Keratinocyte (primary cell): ENCODE results near the gene RCAN2. TPM values are rescaled to one million over a fixed set of nuclear protein-coding genes. Genes with fewer than 3 reads are reported as not detected.

Source experiments
- DNase-seq: peaks from one replicate; pipeline ENCODE4 v3.0.0-alpha.2; 2011; ENCODE audit warnings: low read depth, missing footprints, low spot score
- FAIRE-seq: peaks from 2 replicates; lab custom pipeline; 2011; peaks lifted over from hg19 to GRCh38; lab: Jason Lieb, UNC
- H2AFZ ChIP-seq: 2 replicates; pipeline ENCODE4 v1.6.0; 2012; ENCODE audit warnings: low read length, control low read depth, inconsistent platforms; ENCODE audit not compliant: control insufficient read depth
- H3K27ac ChIP-seq: 2 replicates; pipeline ENCODE4 v1.5.1; 2011; ENCODE audit warnings: low read length; ENCODE audit not compliant: control insufficient read depth, insufficient read depth
- H3K27me3 ChIP-seq: 3 replicates; pipeline ENCODE4 v1.6.0; 2011; ENCODE audit warnings: low read length; ENCODE audit not compliant: control insufficient read depth, insufficient read depth; ENCODE audit errors: extremely low read depth
- H3K36me3 ChIP-seq, 2 experiments: 2 replicates in 1 of 2; 3 replicates in 1 of 2; pipeline ENCODE4 v1.5.1; 2011; ENCODE audit warnings: low read length in 2 of 2, mild to moderate bottlenecking in 1 of 2; ENCODE audit not compliant: control insufficient read depth in 2 of 2, insufficient read depth in 2 of 2; ENCODE audit errors: extremely low read depth in 1 of 2
- H3K4me1 ChIP-seq: 3 replicates; pipeline ENCODE4 v1.5.1; 2011; ENCODE audit warnings: low read length; ENCODE audit not compliant: control insufficient read depth, insufficient read depth; ENCODE audit errors: extremely low read depth
- H3K4me2 ChIP-seq: 3 replicates; pipeline ENCODE4 v1.6.0; 2011; ENCODE audit warnings: low read depth, low read length; ENCODE audit not compliant: control insufficient read depth, insufficient read depth; ENCODE audit errors: extremely low read depth
- H3K4me3 ChIP-seq, 3 experiments: fragments of 200-600 bp in 1 of 3; sonication (generic) in 1 of 3; 2 replicates in 2 of 3; 3 replicates in 1 of 3; pipeline ENCODE4 v1.5.1; 2011 to 2016; ENCODE audit warnings: low read length in 3 of 3, mild to moderate bottlenecking in 3 of 3, control low read depth in 2 of 3, inconsistent platforms in 1 of 3, low read depth in 1 of 3, mixed read lengths in 1 of 3, mixed run types in 1 of 3, moderate library complexity in 1 of 3; ENCODE audit not compliant: control insufficient read depth in 2 of 3, insufficient read depth in 2 of 3; ENCODE audit errors: extremely low read depth in 1 of 3
- H3K79me2 ChIP-seq: 2 replicates; pipeline ENCODE4 v1.6.0; 2012; ENCODE audit warnings: low read length; ENCODE audit not compliant: control insufficient read depth, insufficient read depth
- H3K9ac ChIP-seq: 3 replicates; pipeline ENCODE4 v1.6.0; 2011; ENCODE audit warnings: low read length; ENCODE audit not compliant: control insufficient read depth, insufficient read depth; ENCODE audit errors: extremely low read depth
- H3K9me1 ChIP-seq: 3 replicates; pipeline ENCODE4 v1.6.0; 2011; ENCODE audit warnings: low read length; ENCODE audit not compliant: control insufficient read depth, insufficient read depth; ENCODE audit errors: extremely low read depth
- H3K9me3 ChIP-seq: 2 replicates; pipeline ENCODE4 v1.5.1; 2012; ENCODE audit warnings: low read depth, low read length; ENCODE audit not compliant: control insufficient read depth
- H4K20me1 ChIP-seq: 3 replicates; pipeline ENCODE4 v1.6.0; 2011; ENCODE audit warnings: low read length; ENCODE audit not compliant: control insufficient read depth, insufficient read depth; ENCODE audit errors: extremely low read depth
- EZH2 ChIP-seq: IDR thresholded peaks from one replicate; pipeline ENCODE4 v1.6.1; 2012; ENCODE audit warnings: inconsistent platforms, mild to moderate bottlenecking, low read length, moderate library complexity
- dilution Hi-C: fragments of 300-500 bp; cut with MboI; formaldehyde crosslinking; loops from one replicate; pipeline ENCODE4 v1.7.0; 2020; ENCODE audit warnings: low sequenced_read_pairs; ENCODE audit not compliant: extremely low pct_ligation_motif_present
- polyA plus RNA-seq, 5 experiments: library from polyadenylated mRNA; depleted of rRNA in 3 of 5; stranded (reverse) in 3 of 5; stranded (forward) in 1 of 5; unstranded in 1 of 5; fragments of >200 nt; gene quantifications; 1 replicate in 1 of 5; 2 replicates in 3 of 5; 3 replicates in 1 of 5; pipeline versions ENCODE4 v1.2.1 to v1.2.3, GENCODE V29; 2011 to 2012; ENCODE audit warnings: missing spikeins in 2 of 5, low read depth in 1 of 5, low replicate concordance in 1 of 5
- TF ChIP-seq, protein P1 (sequence below), 3 experiments: IDR thresholded peaks in 1 of 3; conservative IDR thresholded peaks in 1 of 3; optimal IDR thresholded peaks in 1 of 3; 2 replicates in 2 of 3; 3 replicates in 1 of 3; pipeline versions ENCODE3 to v1.5.1; 2011; ENCODE audit warnings: low read length in 3 of 3, mild to moderate bottlenecking in 3 of 3, moderate library complexity in 2 of 3, control low read depth in 1 of 3, inconsistent platforms in 1 of 3; ENCODE audit not compliant: insufficient read depth in 2 of 3; ENCODE audit errors: extremely low read depth in 1 of 3

Gene RCAN2
- polyA plus RNA-seq, 1 donor (not counting 4 experiments of a cell fraction or from before 2014, with no cell fraction given) = not detected

DNA sequence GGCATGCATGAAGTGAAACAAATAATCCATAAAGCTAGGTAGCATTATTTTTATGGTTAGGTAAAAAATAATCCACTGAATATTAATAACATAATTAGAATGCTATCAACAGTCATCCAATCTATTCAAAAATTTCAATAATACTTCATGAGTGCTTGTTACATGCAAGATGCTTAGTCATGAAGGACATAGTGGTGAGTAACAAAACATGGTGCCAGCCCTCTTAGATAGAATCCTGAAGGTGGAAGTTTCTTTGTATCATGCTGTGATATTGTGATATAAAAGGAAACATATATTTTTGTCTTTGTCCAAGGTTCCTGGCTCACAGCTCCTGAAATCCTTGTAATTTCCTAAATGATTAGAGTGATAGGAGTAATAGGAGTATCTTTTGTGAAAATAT is 14.9 kb downstream of the RCAN2 start:
- no peak overlapping the region for H3K4me2 ChIP-seq
- H3K4me3 ChIP-seq = no peak overlapping the region
- H3K9me3 ChIP-seq = no peaks in the 10 kb centered on the region
- H3K79me2 ChIP-seq = no peaks in the 10 kb centered on the region
- no peaks in the 10 kb centered on the region for H3K36me3 ChIP-seq
- DNase-seq = no peak
- no peak overlapping the region for H3K27ac ChIP-seq
- FAIRE-seq = no peak
- H3K9ac ChIP-seq = no peak overlapping the region
- no peak overlapping the region for H2AFZ ChIP-seq
- TF ChIP-seq EZH2 = no peak
- TF ChIP-seq, protein P1, sequence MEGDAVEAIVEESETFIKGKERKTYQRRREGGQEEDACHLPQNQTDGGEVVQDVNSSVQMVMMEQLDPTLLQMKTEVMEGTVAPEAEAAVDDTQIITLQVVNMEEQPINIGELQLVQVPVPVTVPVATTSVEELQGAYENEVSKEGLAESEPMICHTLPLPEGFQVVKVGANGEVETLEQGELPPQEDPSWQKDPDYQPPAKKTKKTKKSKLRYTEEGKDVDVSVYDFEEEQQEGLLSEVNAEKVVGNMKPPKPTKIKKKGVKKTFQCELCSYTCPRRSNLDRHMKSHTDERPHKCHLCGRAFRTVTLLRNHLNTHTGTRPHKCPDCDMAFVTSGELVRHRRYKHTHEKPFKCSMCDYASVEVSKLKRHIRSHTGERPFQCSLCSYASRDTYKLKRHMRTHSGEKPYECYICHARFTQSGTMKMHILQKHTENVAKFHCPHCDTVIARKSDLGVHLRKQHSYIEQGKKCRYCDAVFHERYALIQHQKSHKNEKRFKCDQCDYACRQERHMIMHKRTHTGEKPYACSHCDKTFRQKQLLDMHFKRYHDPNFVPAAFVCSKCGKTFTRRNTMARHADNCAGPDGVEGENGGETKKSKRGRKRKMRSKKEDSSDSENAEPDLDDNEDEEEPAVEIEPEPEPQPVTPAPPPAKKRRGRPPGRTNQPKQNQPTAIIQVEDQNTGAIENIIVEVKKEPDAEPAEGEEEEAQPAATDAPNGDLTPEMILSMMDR (optimal IDR thresholded peaks at IDR 0.05 in 1 of 3, IDR thresholded peaks at IDR 0.05 in 1 of 3, conservative IDR thresholded peaks at IDR 0.05 in 1 of 3; ENCODE audit: extremely low read depth in 1 of 3, insufficient read depth in 2 of 3, low read length in 3 of 3) = no peak
- no peaks in the 10 kb centered on the region for H4K20me1 ChIP-seq
- dilution Hi-C loops = no loop called here
- H3K27me3 ChIP-seq = no peaks in the 10 kb centered on the region
- H3K4me1 ChIP-seq = no peaks in the 10 kb centered on the region
- no peaks in the 10 kb centered on the region for H3K9me1 ChIP-seq

DNA sequence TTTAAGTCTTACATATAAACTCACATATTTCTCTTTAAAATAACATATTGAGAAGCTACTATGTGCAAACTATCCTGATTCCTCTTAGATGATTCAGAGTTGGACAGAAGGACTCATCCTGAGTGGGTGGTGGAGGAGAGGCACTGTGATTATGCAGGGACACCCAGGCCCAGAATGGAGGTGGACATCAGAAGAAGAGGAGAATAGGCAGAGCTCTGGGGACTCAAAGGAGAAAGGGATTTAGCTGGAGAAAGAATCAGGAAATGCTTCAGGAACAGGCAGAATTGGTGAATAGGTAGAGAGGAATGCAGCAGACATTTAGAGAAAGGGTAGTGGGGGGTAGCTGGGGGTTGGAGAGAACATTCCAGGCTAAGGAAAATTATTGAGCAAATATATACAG is 17.4 kb downstream of the RCAN2 start:
- no peaks in the 10 kb centered on the region for H3K27me3 ChIP-seq
- H3K4me2 ChIP-seq = no peak overlapping the region
- no peak for FAIRE-seq
- H3K79me2 ChIP-seq = no peaks in the 10 kb centered on the region
- no peaks in the 10 kb centered on the region for H4K20me1 ChIP-seq
- TF ChIP-seq, protein P1 (optimal IDR thresholded peaks at IDR 0.05 in 1 of 3, IDR thresholded peaks at IDR 0.05 in 1 of 3, conservative IDR thresholded peaks at IDR 0.05 in 1 of 3; ENCODE audit: extremely low read depth in 1 of 3, insufficient read depth in 2 of 3, low read length in 3 of 3) = no peak
- no peak for TF ChIP-seq EZH2
- no peak overlapping the region for H3K9ac ChIP-seq
- no peaks in the 10 kb centered on the region for H3K9me1 ChIP-seq
- H3K4me1 ChIP-seq = no peaks in the 10 kb centered on the region
- dilution Hi-C loops = no loop called here
- no peak for DNase-seq
- no peak overlapping the region for H2AFZ ChIP-seq
- H3K9me3 ChIP-seq = no peaks in the 10 kb centered on the region
- H3K4me3 ChIP-seq = no peak overlapping the region
- no peaks in the 10 kb centered on the region for H3K36me3 ChIP-seq
- no peak overlapping the region for H3K27ac ChIP-seq
